HCT116 (cell line): ENCODE measurements around the gene KERA. TPM values are rescaled to one million over a fixed set of nuclear protein-coding genes. Genes with fewer than 3 reads are reported as not detected.

ENCODE experiments used
- ATAC-seq: fragments of 200-7000 bp; cut with Tn5 transposase; 2 replicates; pipeline ENCODE4 v1.9.1; 2020; ENCODE audit warnings: mild to moderate bottlenecking, moderate library complexity
- BruUV-seq: library from RNA; stranded (reverse); fragments of 400-500 nt; replicated peaks from 2 replicates; lab custom pipeline; 2021; lab: Mats Ljungman, UMichigan
- CTCF ChIA-PET: fragments of 300-600 bp; sonication (Branson Sonifier 250); formaldehyde crosslinking; loops from one replicate; lab custom pipeline; 2021; ENCODE audit warnings: antibody characterized with exemption; lab: Charles Lee
- POLR2A ChIA-PET: fragments of 300-600, 350-600 bp; sonication (Branson Sonifier 250); formaldehyde crosslinking; loops from one replicate; lab custom pipeline; 2021; ENCODE audit warnings: antibody characterized with exemption; lab: Charles Lee
- RAD21 ChIA-PET, 2 experiments: fragments of 300-600 bp; sonication (Branson Sonifier 250); formaldehyde crosslinking; loops; one replicate each; lab custom pipeline; 2023; ENCODE audit warnings: low total read pairs in 2 of 2; ENCODE audit not compliant: uncharacterized antibody in 2 of 2, unreplicated experiment in 2 of 2, low non-redundant PET in 1 of 2; lab: Charles Lee
- DNase-seq: peaks from one replicate; pipeline ENCODE4 v3.0.0-alpha.2; 2010; ENCODE audit warnings: low read depth, low spot score
- H2AFZ ChIP-seq: fragments of 200-600 bp; shearing (Covaris generic), sonication (generic); 2 replicates; pipeline ENCODE4 v1.6.1; 2017; ENCODE audit warnings: low read depth, mixed run types, mixed read lengths, antibody characterized with exemption, low read length; ENCODE audit not compliant: poor library complexity, severe bottlenecking
- H3K27ac ChIP-seq: 2 replicates; pipeline ENCODE4 v1.5.1; 2012; ENCODE audit warnings: low read depth, low read length
- H3K27me3 ChIP-seq: fragments of 200-600 bp; sonication (generic); 2 replicates; pipeline ENCODE4 v1.6.1; 2016; ENCODE audit warnings: mixed run types, low read length, mixed read lengths; ENCODE audit not compliant: insufficient read depth
- H3K36me3 ChIP-seq, 2 experiments: fragments of 200-500 bp in 1 of 2; fragments of 200-600 bp in 1 of 2; sonication (Bioruptor generic) in 1 of 2; sonication (generic) in 1 of 2; 2 replicates each; pipeline versions ENCODE4 v1.5.1 to v1.6.1; 2014 to 2016; ENCODE audit warnings: low read length in 2 of 2, inconsistent platforms in 1 of 2, mixed read lengths in 1 of 2, mixed run types in 1 of 2; ENCODE audit not compliant: insufficient read depth in 2 of 2, control insufficient read depth in 1 of 2
- H3K4me1 ChIP-seq, 2 experiments: fragments of 200-600 bp in 1 of 2; sonication (generic) in 1 of 2; 2 replicates each; pipeline versions ENCODE4 v1.5.1 to v1.6.1; 2012 to 2017; ENCODE audit warnings: low read length in 2 of 2, inconsistent platforms in 1 of 2, mild to moderate bottlenecking in 1 of 2, mixed read lengths in 1 of 2, mixed run types in 1 of 2, moderate library complexity in 1 of 2; ENCODE audit not compliant: insufficient read depth in 2 of 2, control insufficient read depth in 1 of 2
- H3K4me2 ChIP-seq: fragments of 200-600 bp; sonication (generic); 2 replicates; pipeline ENCODE4 v1.6.1; 2017; ENCODE audit warnings: mixed run types, low read length, mixed read lengths
- H3K4me3 ChIP-seq, 2 experiments: fragments of 200-600 bp in 1 of 2; sonication (generic) in 1 of 2; replicated peaks in 1 of 2; 2 replicates each; pipeline ENCODE4 v1.5.1; 2011 to 2016; ENCODE audit warnings: low read length in 2 of 2, control low read depth in 1 of 2, low read depth in 1 of 2, mild to moderate bottlenecking in 1 of 2, mixed read lengths in 1 of 2, mixed run types in 1 of 2
- H3K79me2 ChIP-seq: fragments of 200-600 bp; sonication (generic); 2 replicates; pipeline ENCODE4 v1.6.1; 2017; ENCODE audit warnings: mild to moderate bottlenecking, mixed run types, low read length, moderate library complexity, mixed read lengths; ENCODE audit not compliant: insufficient read depth
- H3K9ac ChIP-seq: fragments of 200-600 bp; sonication (generic); 2 replicates; pipeline ENCODE4 v1.6.1; 2016; ENCODE audit warnings: low read length, mixed read lengths
- H3K9me2 ChIP-seq: fragments of 200-600 bp; sonication (generic), shearing (Covaris generic); 2 replicates; pipeline ENCODE4 v1.6.1; 2017; ENCODE audit warnings: mixed run types, mild to moderate bottlenecking, moderate library complexity; ENCODE audit not compliant: insufficient read depth
- H3K9me3 ChIP-seq, 2 experiments: fragments of 200-500 bp in 1 of 2; fragments of 200-600 bp in 1 of 2; sonication (Bioruptor generic) in 1 of 2; sonication (generic) in 1 of 2; 2 replicates each; pipeline ENCODE4 v1.6.1; 2014 to 2017; ENCODE audit warnings: low read length in 2 of 2, mixed read lengths in 2 of 2, inconsistent platforms in 1 of 2, low read depth in 1 of 2, mild to moderate bottlenecking in 1 of 2, mixed run types in 1 of 2, moderate library complexity in 1 of 2; ENCODE audit not compliant: control insufficient read depth in 1 of 2, insufficient read depth in 1 of 2
- H4K20me1 ChIP-seq: fragments of 200-600 bp; sonication (generic), shearing (Covaris generic); 2 replicates; pipeline ENCODE4 v1.6.1; 2017; ENCODE audit warnings: mixed run types, mild to moderate bottlenecking, moderate library complexity; ENCODE audit not compliant: insufficient read depth
- CBX3 ChIP-seq: IDR thresholded peaks from 2 replicates; pipeline ENCODE4 v1.6.1; 2012; ENCODE audit warnings: low read depth
- CEBPB ChIP-seq: IDR thresholded peaks from 2 replicates; pipeline ENCODE4 v1.6.1; 2012; ENCODE audit warnings: low read depth
- EGR1 ChIP-seq: IDR thresholded peaks from 2 replicates; pipeline ENCODE4 v1.6.1; 2012; ENCODE audit warnings: low read depth
- ELF1 ChIP-seq: IDR thresholded peaks from 2 replicates; pipeline ENCODE4 v1.6.1; 2012; ENCODE audit warnings: low read depth, borderline replicate concordance
- EZH2 ChIP-seq: fragments of 200-600 bp; sonication (generic); IDR thresholded peaks from 2 replicates; pipeline ENCODE4 v1.6.1; 2017; ENCODE audit warnings: antibody characterized with exemption, mixed run types
- EZH2phosphoT487 ChIP-seq: fragments of 200-600 bp; IDR thresholded peaks from 2 replicates; pipeline ENCODE4 v1.6.1; 2018; ENCODE audit warnings: antibody characterized with exemption, borderline replicate concordance
- FOSL1 ChIP-seq: IDR thresholded peaks from 2 replicates; pipeline ENCODE4 v1.6.1; 2012; ENCODE audit warnings: low read depth
- JUND ChIP-seq: IDR thresholded peaks from 2 replicates; pipeline ENCODE4 v1.6.1; 2012
- POLR2A ChIP-seq: IDR thresholded peaks from 2 replicates; pipeline ENCODE4 v1.7.0; 2011; ENCODE audit warnings: borderline replicate concordance; ENCODE audit not compliant: insufficient read depth, insufficient read length; ENCODE audit errors: extremely low read depth
- POLR2AphosphoS5 ChIP-seq: IDR thresholded peaks from 2 replicates; pipeline ENCODE4 v1.6.1; 2011; ENCODE audit warnings: mild to moderate bottlenecking, low read depth, low read length, moderate library complexity
- SIN3A ChIP-seq: IDR thresholded peaks from 2 replicates; pipeline ENCODE4 v1.6.1; 2012; ENCODE audit warnings: low read depth
- SP1 ChIP-seq: IDR thresholded peaks from 2 replicates; pipeline ENCODE4 v1.6.1; 2012; ENCODE audit warnings: low read depth
- TCF7L2 ChIP-seq: IDR thresholded peaks from 2 replicates; pipeline ENCODE4 v1.7.0; 2011; ENCODE audit warnings: borderline replicate concordance, inconsistent platforms; ENCODE audit not compliant: insufficient read depth, insufficient read length; ENCODE audit errors: extremely low read depth
- YY1 ChIP-seq: IDR thresholded peaks from 2 replicates; pipeline ENCODE4 v1.6.1; 2011; ENCODE audit warnings: low read length, low read depth, moderate library complexity, mild to moderate bottlenecking; ENCODE audit not compliant: insufficient replicate concordance; ENCODE audit errors: extremely low read depth
- ZBTB33 ChIP-seq: IDR thresholded peaks from 2 replicates; pipeline ENCODE4 v1.6.1; 2011; ENCODE audit warnings: mild to moderate bottlenecking, low read length, moderate library complexity; ENCODE audit not compliant: insufficient replicate concordance; ENCODE audit errors: extremely low read depth
- ZFX ChIP-seq: fragments of 450-650 bp; IDR thresholded peaks from 2 replicates; pipeline ENCODE4 v1.6.1; 2017
- ZNF274 ChIP-seq: fragments of 200-500 bp; sonication (Bioruptor generic); IDR thresholded peaks from 2 replicates; pipeline ENCODE4 v1.6.1; 2014; ENCODE audit warnings: mild to moderate bottlenecking, low read depth, low read length, inconsistent platforms
- intact Hi-C: fragments of 100-400 bp; cut with micrococcal nuclease; formaldehyde crosslinking; loops from 2 replicates; pipeline ENCODE4 v1.10.0; 2022
- total RNA-seq: library from RNA; stranded (reverse); gene quantifications from one replicate; pipeline ENCODE4 v1.2.1, GENCODE V29; 2021; ENCODE audit not compliant: unreplicated experiment
- TF ChIP-seq, protein P1 (sequence below): IDR thresholded peaks from 2 replicates; pipeline ENCODE4 v1.6.1; 2012

Gene KERA
- total RNA-seq, 1 experiment from 2014 or later = not detected

GRCh38 chr12:91064640-91065039 lies 6.8 kb upstream of the KERA start:
- H3K36me3 ChIP-seq = no peaks in the 10 kb centered on the region
- ChIA-PET POLR2A (no interaction called here), CTCF (no interaction called here), RAD21 (interaction anchor here in 1 of 2 experiments (0.6 kb wide), 1 partner anchor 253 kb away, joined by 3 read pairs; no protein-coding TSS in a partner anchor)
- H3K9me3 ChIP-seq = no peaks in the 10 kb centered on the region
- H3K79me2 ChIP-seq = no peaks in the 10 kb centered on the region
- H3K9ac ChIP-seq = no peak overlapping the region
- DNase-seq (no peak), ATAC-seq (no peak)
- intact Hi-C loops = no loop called here
- TF ChIP-seq POLR2A = no peak
- TF ChIP-seq YY1 = no peak
- no peak for TF ChIP-seq POLR2AphosphoS5
- no peak for TF ChIP-seq EZH2
- TF ChIP-seq EZH2phosphoT487 = no peak
- TF ChIP-seq, protein P1, sequence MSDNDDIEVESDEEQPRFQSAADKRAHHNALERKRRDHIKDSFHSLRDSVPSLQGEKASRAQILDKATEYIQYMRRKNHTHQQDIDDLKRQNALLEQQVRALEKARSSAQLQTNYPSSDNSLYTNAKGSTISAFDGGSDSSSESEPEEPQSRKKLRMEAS = no peak
- TF ChIP-seq JUND = no peak
- TF ChIP-seq SIN3A = no peak
- no peak for TF ChIP-seq CEBPB
- no peak for TF ChIP-seq FOSL1
- TF ChIP-seq ELF1 = no peak
- TF ChIP-seq ZFX = no peak
- no peak for TF ChIP-seq EGR1
- TF ChIP-seq ZNF274 = no peak
- TF ChIP-seq TCF7L2 = no peak
- TF ChIP-seq ZBTB33 = no peak
- no peak for TF ChIP-seq CBX3
- no peak for TF ChIP-seq SP1
- no TSS peak for BruUV-seq
- no peaks in the 10 kb centered on the region for H3K4me1 ChIP-seq
- H4K20me1 ChIP-seq = no peaks in the 10 kb centered on the region
- H3K27me3 ChIP-seq = no peaks in the 10 kb centered on the region
- peaks cover 5% of the 10 kb centered on the region; the same call in 1 of the 2 replicates for H3K9me2 ChIP-seq
- no peak overlapping the region for H3K4me3 ChIP-seq
- H3K4me2 ChIP-seq = no peak overlapping the region
- no peak overlapping the region for H2AFZ ChIP-seq
- no peak overlapping the region for H3K27ac ChIP-seq
